GM19324 (cell line): Measurements from ENCODE around the gene MICU1.
"Not testable (repeated sequence)": the region's sequence is repeated elsewhere in the genome, so short reads cannot be mapped to it uniquely, and the experiment has no call there.

Experiments
- ATAC-seq: cut with Tn5 transposase; IDR thresholded peaks from one replicate; pipeline ENCODE4 v1.9.1; 2021; ENCODE audit warnings: mild to moderate bottlenecking, moderate library complexity; ENCODE audit not compliant: unreplicated experiment, low FRiP score

MICU1 gene

GRCh38 chr10:72333112-72334015, 292.5 kb downstream of the MICU1 start:
- no peak for ATAC-seq

GRCh38 chr10:72332423-72333111, 293.3 kb downstream of the MICU1 start:
- no peak for ATAC-seq

DNA sequence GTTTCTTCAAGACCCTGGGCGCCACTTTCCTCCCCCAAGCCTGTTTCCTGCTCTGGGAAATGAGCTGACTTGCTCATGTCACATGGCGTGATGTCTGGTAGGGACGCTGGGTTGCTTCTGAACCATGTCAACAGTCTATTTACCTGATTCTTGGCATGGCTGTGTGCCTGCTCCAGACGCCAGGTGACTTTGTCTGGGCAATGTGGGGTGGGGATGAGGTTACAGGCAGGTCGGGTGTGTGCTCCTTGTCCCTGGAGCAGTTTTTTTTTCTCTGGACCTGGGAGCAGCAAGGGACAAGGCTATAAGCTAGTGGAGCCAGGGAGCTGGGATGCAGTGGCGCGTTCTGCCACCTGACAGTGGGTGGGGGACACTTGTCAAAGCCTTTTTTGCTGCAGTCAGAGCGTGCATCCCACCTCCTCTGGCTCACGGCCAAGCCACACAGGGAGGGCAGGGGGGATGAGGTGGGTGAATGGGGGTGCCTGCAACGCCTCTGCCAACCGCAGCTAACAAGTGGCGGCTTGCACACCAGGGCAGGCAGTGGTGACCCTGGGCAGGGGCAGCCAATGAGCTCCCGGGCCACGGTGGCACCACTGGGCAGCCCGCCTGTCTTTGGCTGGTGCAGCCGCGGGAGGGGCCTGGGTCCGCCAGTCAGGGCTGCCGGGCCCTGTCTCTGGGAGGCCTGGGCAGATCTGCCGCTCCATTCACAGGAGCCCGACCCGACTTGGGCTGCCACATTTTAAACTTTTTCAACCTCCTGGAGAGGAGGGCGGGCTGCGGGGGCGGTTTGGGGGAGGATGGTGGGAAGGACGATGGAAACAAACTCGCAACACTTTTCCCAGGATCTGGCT, 294.1 kb downstream of the MICU1 start:
- ATAC-seq, result peak; percentile 67

GRCh38 chr10:72330069-72330426, 295.8 kb downstream of the MICU1 start:
- ATAC-seq, result no peak

- ATAC-seq, result no peak
Measured at GRCh38 chr10:72329290-72330068, 296.4 kb downstream of the MICU1 start.

- ATAC-seq, result no peak
Measured at GRCh38 chr10:72328829-72329204, 297.1 kb downstream of the MICU1 start.

- ATAC-seq, result no peak
Measured at GRCh38 chr10:72328045-72328828, 297.6 kb downstream of the MICU1 start.

DNA sequence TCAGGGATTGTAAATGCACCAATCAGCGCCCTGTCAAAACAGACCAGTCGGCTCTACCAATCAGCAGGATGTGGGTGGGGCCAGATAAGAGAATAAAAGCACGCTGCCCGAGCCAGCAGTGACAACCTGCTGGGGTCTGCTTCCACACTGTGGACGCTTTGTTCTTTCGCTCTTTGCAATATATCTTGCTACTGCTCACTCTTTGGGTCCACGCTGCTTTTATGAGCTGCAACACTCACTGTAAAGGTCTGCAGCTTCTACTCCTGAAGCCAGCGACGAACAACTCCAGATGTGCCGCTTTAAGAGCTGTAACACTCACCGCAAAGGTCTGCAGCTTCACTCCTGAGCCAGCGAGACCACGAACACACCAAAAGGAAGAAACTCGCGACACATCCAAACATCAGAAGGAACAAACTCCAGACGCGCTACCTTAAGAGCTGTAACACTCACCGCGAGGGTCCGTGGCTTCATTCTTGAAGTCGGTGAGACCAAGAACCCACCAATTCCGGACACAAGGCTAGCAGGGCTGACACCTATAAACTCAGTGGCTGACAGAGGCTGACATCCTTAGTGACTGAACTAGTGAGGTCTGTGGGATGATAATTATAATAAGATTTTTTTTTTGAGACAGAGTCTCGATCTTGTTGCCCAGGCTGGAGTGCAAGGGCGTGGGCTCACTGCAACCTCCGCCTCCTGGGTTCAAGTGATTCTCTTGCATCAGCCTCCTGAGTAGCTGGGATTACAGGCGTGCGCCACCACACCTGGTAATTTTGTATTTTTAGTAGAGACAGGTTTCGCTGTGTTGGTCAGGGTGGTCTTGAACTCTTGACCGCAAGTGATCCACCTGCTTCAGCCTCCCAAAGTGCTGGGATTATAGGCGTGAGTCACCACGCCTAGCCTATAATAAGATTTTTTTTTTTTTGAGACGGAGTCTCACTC, 298.9 kb downstream of the MICU1 start:
- not testable (repeated sequence) for ATAC-seq

DNA sequence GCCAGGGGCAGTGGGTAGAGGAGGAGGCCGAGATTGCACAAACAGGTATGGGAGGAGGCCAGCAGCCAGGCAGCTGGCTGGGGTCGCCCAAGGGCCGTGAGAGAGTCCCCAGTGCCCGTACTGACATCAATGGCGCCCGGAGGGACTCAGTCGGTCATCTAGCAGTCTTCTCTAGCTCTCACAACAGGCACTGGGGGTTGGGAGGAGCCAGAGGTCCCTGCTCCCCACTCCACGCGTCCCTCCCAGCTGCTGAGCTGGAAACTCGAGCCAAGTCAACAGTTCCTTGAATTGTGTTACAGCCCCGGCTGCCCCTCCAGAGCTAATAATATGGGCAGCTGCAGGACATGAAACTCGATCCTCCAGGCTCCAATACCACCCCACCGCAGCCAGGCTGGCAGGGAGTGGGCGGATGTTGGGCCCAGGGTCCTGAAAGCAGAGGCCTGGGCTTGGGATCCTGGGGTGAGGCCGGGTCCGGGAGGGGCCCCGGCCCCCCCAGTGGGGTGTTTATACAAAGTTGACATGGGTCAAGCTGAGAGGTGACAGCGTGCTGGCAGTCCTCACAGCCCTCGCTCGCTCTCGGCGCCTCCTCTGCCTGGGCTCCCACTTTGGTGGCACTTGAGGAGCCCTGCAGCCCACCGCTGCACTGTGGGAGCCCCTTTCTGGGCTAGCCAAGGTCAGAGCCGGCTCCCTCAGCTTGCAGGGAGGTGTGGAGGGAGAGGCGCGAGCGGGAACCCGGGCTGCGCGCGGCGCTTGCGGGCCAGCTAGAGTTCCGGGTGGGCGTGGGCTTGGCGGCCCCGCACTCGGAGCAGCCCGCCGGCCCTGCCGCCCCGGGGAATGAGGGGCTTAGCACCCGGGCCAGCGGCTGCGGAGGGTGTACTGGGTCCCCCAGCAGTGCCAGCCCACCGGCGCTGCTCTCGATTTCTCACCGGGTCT, 300.4 kb downstream of the MICU1 start:
- ATAC-seq, result not testable (repeated sequence)

GRCh38 chr10:72323771-72324191, 302.1 kb downstream of the MICU1 start:
- ATAC-seq, result no peak

- ATAC-seq, result no peak
Measured at GRCh38 chr10:72323108-72323749, 302.6 kb downstream of the MICU1 start.

DNA sequence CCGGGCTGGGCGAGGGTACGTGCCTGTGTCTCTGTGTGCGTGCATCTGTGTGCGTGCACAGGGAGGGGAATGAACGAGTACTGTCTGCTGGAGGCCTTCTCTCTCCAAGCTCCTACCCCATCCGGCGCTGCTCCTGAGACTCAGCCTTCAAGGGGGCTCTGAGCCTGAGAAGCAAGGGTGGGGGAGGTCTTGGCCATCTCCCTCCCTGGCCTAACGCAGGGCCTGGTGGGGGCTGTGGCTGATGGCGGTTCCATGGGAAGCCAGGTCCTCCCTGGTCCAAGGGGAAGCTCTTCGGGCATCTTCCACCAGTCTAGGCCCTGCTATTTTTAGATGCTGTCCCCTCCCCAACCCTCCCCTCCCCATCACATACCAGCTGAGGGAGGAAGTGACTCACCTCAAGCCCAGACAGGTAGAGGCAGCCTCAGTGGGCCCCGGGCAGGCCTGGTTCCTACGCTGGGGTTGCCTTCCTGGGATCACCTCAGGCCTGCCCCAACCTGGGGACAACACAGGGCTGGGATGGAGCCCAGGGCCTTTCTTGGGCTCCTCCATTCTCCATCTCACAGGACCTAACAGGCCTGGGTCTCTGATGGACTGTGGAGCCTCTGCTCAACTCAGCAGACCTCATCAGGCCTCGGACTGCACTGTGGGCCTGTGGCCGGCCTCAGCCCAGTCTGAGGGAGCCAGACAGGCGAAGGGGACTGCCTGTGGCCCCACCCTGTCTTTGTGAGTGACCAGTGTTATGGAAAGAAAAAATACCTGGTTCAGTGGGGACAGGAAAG, 303.4 kb downstream of the MICU1 start:
- no peak for ATAC-seq

DNA sequence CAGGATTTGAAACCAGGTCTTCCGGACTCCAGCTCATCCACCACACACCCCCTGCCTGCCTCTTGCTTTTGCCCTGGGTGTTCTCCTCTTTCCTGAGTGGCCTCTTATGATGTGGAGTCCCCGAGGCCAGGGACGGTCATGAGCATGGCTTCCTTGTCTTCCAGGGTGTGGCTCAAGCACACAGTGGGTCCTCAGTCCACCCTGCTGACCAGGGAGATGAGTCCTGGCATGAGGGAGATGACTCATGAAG, 303.9 kb downstream of the MICU1 start:
- ATAC-seq, result no peak

DNA sequence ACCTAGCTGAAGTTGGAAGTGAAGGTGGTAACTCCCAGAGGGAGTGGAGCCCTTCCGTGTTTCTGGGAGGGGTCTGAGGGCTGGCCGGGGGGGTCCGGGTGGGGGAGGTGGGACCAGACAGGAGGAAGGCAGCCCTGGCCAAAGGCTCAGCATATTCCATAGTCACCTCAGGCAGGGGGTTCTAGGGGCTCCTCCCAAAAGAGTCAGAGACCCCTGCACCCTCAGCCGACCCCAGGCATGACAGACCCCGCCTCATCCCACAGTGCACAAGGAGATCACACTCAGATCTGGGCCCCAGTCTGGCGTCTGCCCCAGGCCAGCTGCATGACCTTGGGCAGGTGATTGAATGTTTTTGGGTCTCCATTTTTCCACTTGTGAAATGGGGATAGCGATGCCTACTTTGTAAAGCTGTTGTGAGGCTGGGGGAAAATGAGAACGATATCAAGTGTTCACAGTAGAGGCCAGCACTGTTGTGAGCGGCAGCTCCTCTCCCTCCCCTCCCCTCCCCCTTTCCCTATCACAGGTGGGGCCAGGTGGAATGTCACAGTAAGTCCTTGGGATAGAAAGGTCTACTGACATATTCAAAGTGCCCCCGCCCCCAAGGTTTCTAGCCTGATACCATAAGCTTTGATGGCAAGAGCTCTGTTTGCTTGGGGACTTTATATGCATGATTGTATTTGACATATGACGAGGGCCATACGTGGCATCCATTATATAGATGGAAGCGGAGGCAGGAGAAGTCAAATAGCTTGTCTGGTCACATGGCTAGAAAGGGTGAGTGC, 304.4 kb downstream of the MICU1 start:
- no peak for ATAC-seq

DNA sequence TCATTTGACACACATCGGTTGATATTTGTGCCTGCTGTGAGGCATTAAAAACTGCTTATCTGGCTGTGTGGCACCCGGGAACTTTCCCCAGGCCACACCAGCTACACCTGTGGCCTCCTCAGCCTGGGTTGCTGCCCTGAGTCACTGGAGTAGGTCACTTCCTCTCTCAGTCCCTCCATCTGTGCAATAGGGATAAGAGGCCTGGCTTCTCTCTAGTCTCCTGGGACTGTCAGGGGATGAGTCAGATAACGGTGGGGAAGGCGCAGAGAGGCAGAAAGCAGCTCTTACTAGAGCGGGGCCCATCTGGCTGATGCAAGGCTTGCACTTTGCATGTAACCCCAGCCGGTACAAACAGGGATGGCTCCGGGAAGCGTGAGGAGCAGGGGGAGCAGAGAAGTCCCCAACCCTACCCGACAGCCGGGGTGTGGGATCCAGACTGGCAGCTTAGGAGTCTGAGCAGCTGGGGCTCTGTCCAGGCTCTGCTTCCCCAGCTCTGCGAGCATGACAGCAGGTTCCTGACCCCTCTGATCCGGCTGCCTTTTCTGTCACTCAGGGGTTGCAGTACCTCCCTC, 305.1 kb downstream of the MICU1 start:
- ATAC-seq, result peak; percentile 51
